Amniotic stem cell (primary cell): ENCODE data around the gene CLDND2.
A peak's percentile ranks its signal among the peaks of the same experiment; 100 is the strongest.

Experiments used
- DNase-seq: peaks from one replicate; lab custom pipeline; 2025; lab: John Stamatoyannopoulos, UW

Gene CLDND2

DNA sequence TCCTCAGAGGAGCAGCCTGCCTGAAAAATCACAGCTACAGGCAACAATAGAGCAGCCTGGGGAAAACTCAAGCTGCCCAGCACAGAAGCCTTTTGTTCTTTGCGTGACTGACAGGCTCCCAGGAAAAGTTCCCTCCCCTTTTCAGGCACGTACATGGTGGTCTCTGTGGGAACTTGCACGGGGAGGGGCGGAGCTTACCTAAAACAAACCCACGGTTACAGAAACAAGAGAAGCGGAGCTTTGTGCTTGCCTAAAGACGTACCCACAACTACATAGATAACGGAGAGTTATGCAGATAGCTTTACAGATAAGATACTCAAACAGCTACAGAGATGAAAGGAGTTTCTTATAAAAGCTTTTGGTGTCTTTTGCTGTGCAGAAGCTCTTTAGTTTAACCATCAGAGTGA, 14.1 kb downstream of the CLDND2 start:
- no peak for DNase-seq

DNA sequence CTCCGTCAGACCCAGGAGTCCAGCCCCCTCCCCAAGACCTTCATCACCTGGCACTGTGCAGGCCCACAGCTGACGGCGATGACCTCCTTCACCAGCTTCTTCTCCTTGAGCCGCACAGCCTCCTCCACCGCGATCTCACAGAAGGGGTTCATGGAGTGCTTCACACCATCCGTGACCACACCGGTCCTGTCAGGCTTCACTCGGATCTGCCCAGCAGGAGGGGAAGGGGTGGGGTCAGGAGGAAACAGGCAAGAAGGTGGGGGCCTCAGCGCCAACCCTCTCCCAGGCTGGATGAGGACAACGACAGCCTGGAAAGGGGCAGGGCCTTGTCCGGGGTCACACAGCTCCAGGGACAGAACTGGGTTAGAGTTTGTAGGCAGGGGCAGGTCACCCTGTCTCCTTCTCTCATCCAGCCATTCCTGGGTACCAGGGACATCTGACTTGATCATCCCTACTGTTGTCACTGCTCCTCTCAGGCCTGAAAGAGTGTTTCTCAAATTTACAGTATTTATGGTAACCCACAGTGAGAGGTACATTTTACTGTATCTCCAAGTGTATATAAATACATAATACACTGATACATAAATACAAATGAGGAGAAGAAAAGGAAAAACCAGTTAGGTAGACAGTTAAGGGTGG, 14.6 kb downstream of the CLDND2 start:
- DNase-seq = no peak

DNA sequence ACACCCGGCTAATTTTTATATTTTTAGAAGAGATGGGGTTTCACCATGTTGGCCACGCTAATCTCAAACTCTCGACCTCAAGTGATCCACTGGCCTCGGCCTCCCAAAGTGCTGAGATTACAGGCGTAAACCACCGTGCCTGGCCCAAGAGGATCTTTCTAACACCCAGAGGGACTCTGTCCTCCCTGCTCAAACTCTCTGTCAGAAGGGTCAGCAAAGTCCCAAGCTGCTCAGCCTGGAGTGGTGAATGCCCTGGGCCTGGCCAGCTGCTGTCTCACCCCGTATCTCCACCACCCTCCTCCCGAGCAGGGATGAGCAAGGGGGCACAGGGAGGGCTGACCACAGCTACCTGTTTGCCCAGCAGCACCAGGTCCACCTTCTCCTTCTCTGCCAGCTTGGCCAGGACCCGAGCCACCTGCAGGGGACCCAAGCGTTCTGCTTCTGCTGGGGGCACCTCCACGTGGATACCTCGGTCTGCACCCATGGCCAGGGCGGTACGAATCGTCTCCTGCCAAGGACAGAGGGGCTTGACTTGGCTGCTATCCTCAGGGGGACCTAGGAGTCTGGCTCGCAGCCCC, 15.9 kb downstream of the CLDND2 start:
- DNase-seq = no peak

DNA sequence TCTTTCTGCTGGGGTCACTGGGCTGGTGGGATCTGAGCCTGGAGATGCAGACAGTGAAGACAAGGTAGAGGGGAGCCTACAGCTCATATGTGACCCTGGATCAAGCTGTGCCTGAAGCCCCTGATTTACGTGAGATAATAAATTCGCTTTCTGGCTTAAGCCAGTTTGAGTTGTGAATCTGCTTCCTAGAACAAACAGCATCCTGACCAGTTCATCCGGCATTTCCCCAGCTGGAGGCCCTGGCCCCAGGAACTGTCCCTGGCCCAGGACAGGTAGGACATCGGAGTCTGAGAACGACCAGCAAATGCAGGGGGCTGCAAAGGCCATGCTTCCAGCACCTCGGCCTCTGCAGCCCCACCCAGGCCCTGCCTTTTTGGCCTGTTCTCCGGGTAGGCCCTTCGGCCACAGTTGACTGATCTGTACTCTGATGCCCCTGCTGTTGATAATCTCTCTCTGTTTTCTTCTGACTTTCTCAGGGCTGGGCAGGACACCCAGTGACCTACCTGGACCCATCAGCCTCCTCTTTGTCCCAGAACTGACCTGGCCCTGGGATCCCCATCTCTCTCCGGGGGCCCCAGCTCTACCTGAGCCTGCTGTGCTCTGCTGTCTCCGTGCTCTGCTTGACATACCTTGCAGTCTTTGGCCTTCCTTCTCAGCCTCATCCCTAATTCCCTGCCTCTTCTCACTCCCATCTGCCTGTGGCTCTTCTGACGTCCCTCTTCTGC, 17.4 kb downstream of the CLDND2 start:
- no peak for DNase-seq

DNA sequence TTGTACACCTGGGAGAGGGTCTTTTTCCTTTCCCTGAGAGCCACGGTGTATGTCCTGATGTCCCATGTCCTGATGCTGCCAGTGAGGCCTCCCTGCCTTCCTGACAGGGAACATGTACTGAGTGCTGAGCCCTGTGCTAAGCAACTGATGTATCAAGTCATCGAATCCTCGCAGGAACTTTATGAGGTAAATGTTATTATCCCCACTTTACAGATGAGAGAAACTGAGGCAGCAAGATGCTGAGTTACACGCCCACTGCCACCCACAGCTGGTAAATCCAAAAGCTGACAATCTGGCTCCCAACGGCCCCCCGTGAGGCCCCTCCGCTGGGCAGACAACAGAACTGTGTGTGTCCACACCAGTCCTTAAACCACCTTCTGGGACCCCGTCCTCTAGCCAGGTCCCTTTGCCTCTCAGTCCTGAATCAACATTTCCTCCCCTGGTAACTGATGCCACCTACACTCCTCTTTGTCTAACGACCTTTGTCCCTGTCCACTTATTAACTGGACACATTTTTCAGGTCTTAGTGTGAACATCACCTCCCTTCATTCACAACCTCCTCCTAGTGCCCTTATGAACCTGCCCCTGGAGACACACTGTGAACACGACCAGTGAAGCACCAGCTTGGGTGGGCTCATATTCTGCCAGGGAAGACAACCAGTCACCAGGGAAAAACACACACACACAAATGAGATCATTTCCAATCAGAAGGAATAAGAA, 21.4 kb downstream of the CLDND2 start:
- DNase-seq = no peak

DNA sequence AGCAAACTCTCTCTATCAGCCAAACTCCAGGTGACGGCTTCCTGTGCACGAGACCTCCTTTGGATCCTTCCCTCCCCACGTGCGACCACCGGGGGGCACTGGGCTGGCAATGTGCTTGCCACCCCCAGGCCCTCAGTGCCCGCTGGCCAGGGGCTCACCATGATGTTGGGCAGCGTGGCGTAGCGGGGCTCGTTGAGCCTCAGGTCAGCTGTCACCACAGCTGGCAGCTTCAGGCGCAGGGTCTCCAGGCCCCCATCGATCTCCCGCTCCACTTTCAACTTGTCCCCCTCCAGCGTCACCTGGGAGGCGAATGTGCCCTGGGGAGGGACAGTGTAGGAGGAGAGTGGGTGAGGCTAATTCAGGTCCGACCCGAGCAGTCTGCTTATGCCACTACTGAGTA, 22.1 kb downstream of the CLDND2 start:
- DNase-seq = no peak

DNA sequence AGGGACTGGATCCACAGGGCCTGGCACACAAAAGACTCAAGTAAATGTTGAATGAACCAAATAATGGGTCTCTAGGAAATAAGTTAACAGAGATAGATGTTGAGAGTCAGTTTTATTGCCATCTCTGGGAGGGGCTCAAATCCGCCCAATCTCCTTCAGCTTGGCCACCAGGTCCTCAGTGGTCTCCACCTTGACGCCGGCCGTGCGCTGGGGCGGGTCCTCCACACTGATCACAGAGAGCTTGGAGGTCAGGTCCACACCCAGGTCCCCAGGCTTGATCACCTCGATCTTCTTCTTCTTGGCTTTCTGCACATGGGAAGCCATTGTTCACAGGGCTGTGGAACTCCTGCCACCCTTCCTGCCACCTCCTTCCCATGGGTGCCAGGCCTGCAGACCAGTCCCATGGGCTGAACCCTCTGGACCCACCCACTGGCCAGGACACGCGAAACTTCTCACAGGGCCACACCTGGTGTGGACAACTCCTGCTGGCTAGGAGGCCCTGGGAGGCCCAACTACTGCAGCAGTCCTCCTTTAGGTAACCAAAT, 23.7 kb downstream of the CLDND2 start:
- no peak for DNase-seq

DNA sequence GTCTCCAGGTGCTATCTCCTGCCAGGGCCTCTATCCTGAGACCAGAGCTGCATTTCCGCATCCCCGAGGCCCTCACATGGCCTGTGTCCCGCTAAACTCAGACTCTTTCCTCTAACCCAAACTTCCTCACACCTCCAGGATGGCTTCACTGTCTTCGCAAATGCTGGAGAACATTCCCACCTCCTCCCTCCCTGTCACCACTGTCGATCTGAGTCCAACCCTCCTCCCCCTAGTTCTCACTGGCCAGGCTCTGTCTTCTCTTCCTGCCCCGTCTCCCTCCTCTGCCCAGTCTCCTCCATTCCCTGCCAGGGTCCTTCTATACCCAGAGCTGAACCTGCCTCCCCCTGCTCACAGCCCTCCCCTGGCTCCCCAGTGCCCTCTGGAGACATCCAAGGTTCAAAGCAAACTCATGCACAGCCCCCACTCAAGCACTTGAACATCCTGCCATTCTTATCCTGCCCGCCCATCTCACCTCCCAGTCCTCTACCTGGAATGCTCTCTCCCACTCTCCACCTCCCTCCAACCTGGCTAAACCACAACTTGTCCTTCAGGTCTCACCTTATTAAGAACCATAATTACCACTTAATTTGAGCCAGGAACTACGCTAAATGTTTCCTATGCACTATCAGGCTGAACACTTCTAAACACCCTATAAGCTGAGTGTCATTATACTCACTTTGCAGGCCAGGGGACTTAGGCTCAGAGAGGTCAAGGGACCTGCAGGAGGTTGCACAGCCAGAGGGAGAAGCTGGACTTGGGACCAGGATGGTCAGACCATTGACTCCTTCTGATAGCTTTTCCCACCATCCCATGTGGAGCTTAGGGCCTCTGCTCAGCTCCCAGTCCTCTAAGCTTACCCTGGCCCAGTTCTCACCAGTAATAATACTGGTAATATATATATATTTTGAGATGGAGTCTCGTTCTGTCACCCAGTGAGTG, 25.9 kb downstream of the CLDND2 start:
- no peak for DNase-seq

DNA sequence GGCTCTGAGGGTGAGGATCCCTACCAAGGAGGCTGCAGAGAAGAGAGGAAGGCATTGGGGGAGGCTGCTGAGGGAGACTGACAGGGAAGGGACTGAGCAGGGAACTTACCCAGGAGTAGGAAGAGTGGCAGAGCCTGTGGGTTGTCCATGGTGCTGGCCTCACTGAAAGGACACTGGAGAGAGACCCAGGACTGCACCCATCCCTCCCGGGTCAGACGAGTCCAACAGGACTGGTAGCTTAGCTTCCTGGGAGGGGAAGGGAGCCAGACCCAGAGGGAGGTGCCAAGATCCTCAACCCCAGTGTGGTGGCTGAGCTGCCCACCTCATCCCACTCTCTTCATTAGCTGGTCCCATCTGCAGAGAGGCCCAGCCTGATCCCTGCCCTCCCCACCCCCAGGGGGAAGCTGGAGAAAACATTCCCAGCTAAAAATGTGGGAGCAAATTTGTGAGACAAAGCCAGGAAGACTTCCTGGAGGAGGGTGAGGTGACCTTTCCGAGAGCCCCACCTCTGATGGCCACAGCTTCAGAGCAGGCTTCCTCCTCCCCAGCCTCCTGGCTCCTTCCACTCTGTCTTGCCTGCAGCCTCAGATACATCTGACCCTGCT, 26.7 kb downstream of the CLDND2 start, which contains the start of gene VSIG10L:
Gene VSIG10L, minus strand, starts transcription at position 164 of the 605 bp plus-strand sequence. Its CDS starts 15 bp downstream, at position 149.
- DNase-seq = no peak

DNA sequence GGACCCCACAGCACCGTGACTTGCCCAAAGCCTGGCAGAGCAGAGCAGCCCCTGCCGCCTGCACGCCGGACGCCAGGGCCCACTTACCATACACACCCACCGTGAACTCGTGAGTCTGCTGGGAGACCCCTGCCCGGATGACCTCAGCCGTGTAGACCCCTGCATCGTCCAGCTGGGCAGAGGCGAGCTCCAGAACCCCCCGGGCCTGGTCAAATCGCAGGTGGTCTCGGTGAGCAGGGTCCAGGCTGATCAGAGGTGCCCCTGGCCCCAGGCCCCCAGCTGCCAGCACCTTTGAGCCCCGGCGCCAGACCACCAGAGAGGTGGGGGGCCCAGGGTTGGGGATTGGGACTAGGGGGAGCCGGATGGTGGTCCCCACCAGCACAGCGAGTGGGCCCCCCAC, 27.7 kb downstream of the CLDND2 start:
- DNase-seq = no peak

DNA sequence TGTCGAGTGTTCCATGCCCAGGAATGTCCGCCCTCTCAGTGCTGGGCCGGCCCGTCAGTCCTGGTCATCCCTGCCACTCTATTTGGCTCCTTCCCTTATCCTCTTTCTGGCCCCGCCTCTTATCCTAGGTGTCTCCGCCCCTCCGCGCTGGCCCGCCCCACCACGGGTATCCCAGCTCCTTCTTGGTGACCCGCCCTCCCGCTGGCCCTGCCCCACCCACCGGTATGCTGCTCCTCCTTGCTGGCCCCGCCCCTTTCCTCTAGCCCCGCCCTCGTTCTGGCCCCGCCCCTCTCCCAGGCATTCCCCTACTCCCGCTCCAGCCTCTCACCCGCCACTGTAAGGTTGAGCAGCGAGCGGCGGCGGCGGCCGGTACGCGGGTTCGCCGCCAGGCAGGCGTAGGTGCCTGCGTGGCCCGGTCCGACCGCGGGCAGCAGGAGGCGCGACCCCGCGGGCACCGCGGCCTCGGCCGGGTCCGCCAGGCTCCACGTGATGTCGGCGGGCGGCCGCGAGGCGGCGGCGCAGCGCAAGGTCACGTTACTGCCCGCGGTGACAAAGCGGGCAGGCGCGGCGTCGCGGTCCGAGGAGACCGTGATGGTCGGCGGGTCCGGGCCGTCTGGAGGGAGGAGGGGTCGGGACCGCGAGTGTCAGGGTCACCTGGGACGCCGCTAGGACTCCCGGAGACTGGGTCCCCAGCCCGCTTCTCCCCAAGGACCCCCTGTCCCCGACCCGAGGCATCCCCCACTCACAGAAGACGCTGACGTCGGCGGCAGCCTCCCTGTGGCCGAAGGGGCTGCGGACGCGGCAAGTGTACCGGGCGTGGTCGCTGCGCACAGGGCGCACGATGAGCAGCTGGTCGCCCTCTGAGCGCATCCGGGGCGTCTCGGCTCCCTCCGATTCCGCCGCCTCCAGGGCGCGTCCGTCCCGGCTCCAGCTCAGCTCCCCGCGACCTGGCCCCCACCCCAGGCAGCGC, 28.8 kb downstream of the CLDND2 start:
- peak; percentile 95 for DNase-seq

DNA sequence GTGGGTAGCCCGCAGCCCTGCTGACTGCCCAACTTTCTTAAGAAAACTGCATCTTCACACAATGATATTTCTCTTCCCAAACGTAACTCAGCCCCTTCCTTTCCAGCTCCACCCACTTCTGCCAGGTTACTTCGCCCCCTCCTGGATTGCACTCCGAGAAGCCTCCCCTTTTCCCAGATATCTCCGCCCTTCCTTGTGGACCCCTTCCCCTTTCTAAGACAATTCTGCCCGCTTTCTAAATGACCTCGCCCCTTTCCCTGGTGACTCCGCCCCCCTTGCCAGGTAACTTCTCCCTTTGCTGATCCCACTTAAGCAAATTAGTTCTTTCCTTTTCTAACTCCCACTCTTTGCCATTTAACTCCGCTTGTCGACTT, 29.5 kb downstream of the CLDND2 start:
- no peak for DNase-seq

DNA sequence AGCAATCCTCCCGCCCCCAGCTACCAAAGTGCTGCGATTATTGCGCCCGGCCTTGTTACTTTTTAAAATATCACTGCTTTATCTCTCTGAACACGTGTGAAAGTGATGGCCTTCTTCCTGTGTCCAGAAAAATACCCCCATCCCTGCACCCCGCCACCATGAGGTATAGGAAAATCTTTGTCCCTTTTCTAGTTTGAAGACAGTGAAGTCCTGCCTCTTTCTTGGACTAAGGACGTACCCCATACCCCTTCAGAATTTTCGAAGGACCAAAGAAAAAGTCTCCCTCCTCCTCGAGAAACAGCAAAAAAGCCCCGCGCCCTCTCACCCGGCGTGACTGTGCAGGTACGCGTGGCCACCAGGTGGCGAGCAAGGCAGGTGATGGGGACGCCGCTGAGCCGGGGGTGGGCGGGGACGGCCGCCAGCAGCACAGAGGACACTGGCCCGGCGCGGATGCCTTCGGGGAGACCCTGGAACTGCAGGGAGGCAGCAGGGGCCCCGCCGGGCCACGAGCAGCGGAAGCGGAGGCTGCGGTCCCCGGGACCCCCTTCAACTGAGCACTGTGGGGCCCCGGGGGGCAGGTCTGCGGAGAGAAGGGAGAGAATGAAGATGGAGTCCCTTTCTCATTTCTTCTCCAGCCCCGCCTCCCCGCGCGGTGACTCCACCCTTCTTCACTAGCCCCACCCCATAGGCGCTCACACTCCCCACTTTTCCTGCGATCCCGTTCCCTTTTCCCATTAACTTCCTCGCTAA, 30.1 kb downstream of the CLDND2 start:
- peak; percentile 51 for DNase-seq

DNA sequence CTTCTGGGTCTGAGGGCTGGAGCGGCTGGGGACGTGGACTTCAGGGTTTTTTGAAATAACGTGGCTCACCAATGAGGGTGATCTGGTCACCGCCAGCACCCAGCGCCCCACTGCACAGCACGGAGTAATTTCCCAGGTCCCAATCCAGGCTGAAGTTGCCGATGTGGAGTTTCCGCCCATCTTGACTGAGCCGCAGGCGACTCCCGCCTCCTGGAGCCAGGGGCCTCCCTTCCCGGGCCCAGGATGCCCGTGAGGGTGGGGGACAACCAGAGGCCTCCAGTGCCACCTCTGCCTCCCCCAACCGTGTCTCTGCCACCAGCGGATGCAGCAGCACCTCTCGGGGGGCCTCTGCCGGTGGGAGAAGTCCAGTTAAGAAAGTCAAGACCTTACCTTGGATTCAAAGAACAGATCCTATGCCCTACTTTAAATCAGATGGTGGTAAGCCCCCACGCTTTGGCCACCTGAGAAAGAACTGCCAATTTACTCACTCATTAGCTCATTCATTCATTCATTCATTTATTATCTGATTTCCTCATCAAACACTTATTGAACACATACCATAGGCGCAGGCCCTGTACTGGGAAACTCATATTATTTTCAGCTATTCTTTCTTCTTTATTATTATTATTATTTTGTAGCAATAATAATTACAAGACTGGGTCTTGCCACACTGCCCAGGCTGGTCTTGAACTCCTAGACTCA, 30.8 kb downstream of the CLDND2 start:
- DNase-seq = no peak

DNA sequence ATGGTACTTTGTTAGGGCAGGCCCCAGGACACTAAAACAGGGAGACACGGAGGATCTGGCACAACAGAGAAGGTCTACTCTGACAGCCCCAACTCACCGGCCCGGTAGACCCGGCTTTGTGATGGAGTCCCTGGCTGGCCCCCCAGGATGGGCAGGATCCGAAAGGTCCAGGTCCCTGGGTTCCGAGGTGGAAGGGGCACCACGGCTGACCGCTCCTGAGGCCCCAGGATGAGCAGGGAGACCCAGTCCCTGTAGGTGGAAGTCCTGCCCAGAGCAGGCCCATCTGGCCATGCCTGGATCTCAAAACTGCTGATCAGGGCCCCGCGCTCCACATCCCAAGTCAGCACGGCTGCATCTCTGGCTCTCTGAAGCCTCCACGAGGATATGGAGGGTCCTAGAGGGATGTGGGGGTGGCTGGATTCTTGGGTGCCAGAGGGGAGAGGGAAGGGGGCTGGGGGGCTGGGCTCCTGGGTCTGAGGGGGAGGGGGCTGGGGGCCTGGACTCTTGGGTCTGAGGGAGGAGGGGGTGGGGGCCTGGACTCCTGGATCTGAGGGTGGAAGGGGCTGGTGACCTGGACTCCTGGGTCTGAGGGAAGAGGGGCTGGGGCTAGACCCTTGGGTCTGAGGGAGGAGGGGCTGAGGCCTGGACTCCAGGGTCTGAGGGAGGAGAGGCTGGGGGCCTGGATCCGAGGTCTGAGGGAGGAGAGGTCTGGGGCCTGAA, 31.5 kb downstream of the CLDND2 start:
- DNase-seq = no peak

DNA sequence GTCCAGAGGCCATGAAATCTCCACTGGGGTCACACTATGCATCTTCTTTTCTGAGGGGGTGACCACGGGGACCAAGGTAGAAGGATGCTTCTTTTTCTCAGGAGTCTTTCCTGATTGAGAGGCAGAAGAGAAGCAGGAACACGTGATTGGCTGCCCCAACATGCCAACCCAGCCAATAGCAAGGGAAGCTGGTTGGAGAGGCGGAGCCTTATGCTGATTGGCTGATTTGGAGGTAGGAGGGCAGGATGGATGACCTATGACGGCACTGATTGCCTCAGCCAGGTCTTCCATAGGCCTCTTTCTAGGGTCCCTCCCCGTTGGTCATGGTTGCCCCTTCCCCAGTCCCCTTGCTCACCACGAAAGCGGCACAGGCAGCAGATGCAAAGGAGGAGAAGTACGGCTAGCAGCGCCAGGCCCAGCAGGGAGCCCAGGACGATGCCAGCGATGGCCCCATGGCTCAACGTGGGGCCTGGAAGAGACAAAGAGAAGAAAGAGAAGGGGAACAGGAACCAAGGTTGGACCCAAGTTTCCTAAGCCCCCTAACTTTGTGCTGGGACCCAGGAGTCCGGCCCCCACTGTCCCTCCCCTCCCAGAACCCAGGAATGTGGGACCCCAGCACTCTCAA, 34.9 kb downstream of the CLDND2 start:
- no peak for DNase-seq

DNA sequence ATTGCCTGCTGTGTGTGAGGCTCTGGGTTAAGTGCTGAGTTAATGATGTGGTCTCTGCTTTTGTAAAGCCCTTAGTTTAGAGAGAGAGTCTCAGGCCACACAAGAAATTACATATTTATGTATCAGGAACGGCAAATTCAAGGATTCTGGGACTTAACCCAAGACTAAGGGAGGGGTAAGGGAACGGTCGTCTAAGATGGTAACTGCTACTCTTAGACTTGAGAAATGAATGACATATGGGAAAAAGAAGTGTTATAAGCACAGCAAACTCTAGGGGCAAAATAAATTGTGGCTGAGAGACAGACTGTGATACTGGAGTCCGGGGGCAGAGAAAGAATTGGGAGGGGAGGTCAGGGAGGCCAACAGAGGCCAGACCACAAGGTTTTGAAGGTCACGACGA, 37.1 kb downstream of the CLDND2 start:
- DNase-seq = no peak
